ENCODE measurements around the gene BBX.

The BBX gene

GRCh38 chr3:107604057-107604822 lies 81.5 kb downstream of the BBX start:
- DNase-seq = no peak

GRCh38 chr3:107611775-107612469 lies 89.2 kb downstream of the BBX start:
- no peak for DNase-seq

GRCh38 chr3:107612664-107613084 lies 89.9 kb downstream of the BBX start:
- no peak for DNase-seq

- no peak for DNase-seq
These were observed 96.8 kb downstream of the BBX start for GRCh38 chr3:107619549-107619948.

GRCh38 chr3:107620534-107620933 lies 97.8 kb downstream of the BBX start:
- DNase-seq = no peak

GRCh38 chr3:107621465-107621864 lies 98.7 kb downstream of the BBX start:
- no peak for DNase-seq

- no peak for DNase-seq
These were observed 105.3 kb downstream of the BBX start for GRCh38 chr3:107627962-107628542.

GRCh38 chr3:107629566-107629965 lies 106.8 kb downstream of the BBX start:
- no peak for DNase-seq

GRCh38 chr3:107630779-107631178 lies 108.0 kb downstream of the BBX start:
- no peak for DNase-seq

- DNase-seq = no peak
These were observed 109.8 kb downstream of the BBX start for GRCh38 chr3:107632576-107632975.

- DNase-seq = no peak
These were observed 110.8 kb downstream of the BBX start for GRCh38 chr3:107633327-107634098.

- DNase-seq = no peak
These were observed 111.3 kb downstream of the BBX start for GRCh38 chr3:107634099-107634489.

GRCh38 chr3:107637416-107638183 lies 114.8 kb downstream of the BBX start:
- DNase-seq = no peak

GRCh38 chr3:107641572-107642307 lies 119.0 kb downstream of the BBX start:
- DNase-seq = no peak

GRCh38 chr3:107643038-107643883 lies 120.5 kb downstream of the BBX start:
- no peak for DNase-seq

- no peak for DNase-seq
These were observed 121.9 kb downstream of the BBX start for GRCh38 chr3:107644631-107645030.

- DNase-seq = no peak
These were observed 128.0 kb downstream of the BBX start for GRCh38 chr3:107650788-107651187.

- DNase-seq = no peak
These were observed 129.0 kb downstream of the BBX start for GRCh38 chr3:107651782-107652181.

GRCh38 chr3:107654218-107654617 lies 131.5 kb downstream of the BBX start:
- DNase-seq = no peak

GRCh38 chr3:107657971-107658370 lies 135.2 kb downstream of the BBX start:
- DNase-seq = no peak

Data from NCI-H526 treated with DMSO at 0.1 percent for 48 hours (cell line).